ENCODE data around the gene ITPK1.

Gene ITPK1

GRCh38 chr14:93126111-93126510, 10.4 kb upstream of the ITPK1 start:
- WGBS = 94% methylated on average over 9 of the region's 9 CpGs
- H3K9ac ChIP-seq (ENCODE audit: low read depth, low read length) = no peak overlapping the region

GRCh38 chr14:93122826-93123225, 7.1 kb upstream of the ITPK1 start:
- H3K4me1 ChIP-seq (ENCODE audit: insufficient read depth, low read length) = no peaks in the 10 kb centered on the region
- H3K9me3 ChIP-seq (ENCODE audit: insufficient read depth, low read depth, low read length) = no peaks in the 10 kb centered on the region
- H3K27ac ChIP-seq (ENCODE audit: low read depth, low read length) = no peak overlapping the region
- 89% methylated on average over 6 of the region's 6 CpGs for WGBS
- H3K9ac ChIP-seq (ENCODE audit: low read depth, low read length) = no peak overlapping the region
- H3K4me3 ChIP-seq (ENCODE audit: low read length) = no peak overlapping the region
- no peaks in the 10 kb centered on the region for H3K36me3 ChIP-seq (ENCODE audit: insufficient read depth, low read length)
- no peaks in the 10 kb centered on the region for H3K27me3 ChIP-seq (ENCODE audit: insufficient read depth, low read length)

More at GRCh38 chr14:93126111-93126510, 10.4 kb upstream of the ITPK1 start:
- no peaks in the 10 kb centered on the region for H3K9me3 ChIP-seq (ENCODE audit: insufficient read depth, low read depth, low read length)
- no peak overlapping the region for H3K27ac ChIP-seq (ENCODE audit: low read depth, low read length)
- H3K27me3 ChIP-seq (ENCODE audit: insufficient read depth, low read length) = no peaks in the 10 kb centered on the region
- H3K36me3 ChIP-seq (ENCODE audit: insufficient read depth, low read length) = no peaks in the 10 kb centered on the region
- H3K4me3 ChIP-seq (ENCODE audit: low read length) = no peak overlapping the region
- H3K4me1 ChIP-seq (ENCODE audit: insufficient read depth, low read length) = no peaks in the 10 kb centered on the region

GRCh38 chr14:93121030-93121834, 5.5 kb upstream of the ITPK1 start:
- 87% methylated on average over 5 of the region's 5 CpGs for WGBS
- Histone ChIP-seq H3K27me3 (ENCODE audit: insufficient read depth, low read length) (no peaks in the 10 kb centered on the region), H3K9ac (ENCODE audit: low read depth, low read length) (no peak overlapping the region), H3K9me3 (ENCODE audit: insufficient read depth, low read depth, low read length) (no peaks in the 10 kb centered on the region), H3K36me3 (ENCODE audit: insufficient read depth, low read length) (no peaks in the 10 kb centered on the region), H3K4me1 (ENCODE audit: insufficient read depth, low read length) (0 out of 2 replicates have a peak, but pooled peaks cover 5% of the 10 kb centered on the region), H3K27ac (ENCODE audit: low read depth, low read length) (no peak overlapping the region), H3K4me3 (ENCODE audit: low read length) (no peak overlapping the region)

GRCh38 chr14:93120517-93120916, 4.8 kb upstream of the ITPK1 start:
- Histone ChIP-seq H3K4me1 (ENCODE audit: insufficient read depth, low read length) (0 out of 2 replicates have a peak, but pooled peaks cover 5% of the 10 kb centered on the region), H3K9ac (ENCODE audit: low read depth, low read length) (no peak overlapping the region)
- 92% methylated on average over 2 of the region's 4 CpGs for WGBS

GRCh38 chr14:93116676-93117200, 1.0 kb upstream of the ITPK1 start:
- Histone ChIP-seq H3K4me1 (ENCODE audit: insufficient read depth, low read length) (peaks cover 15% of the 10 kb centered on the region; the same call in 1 of the 2 replicates), H3K9ac (ENCODE audit: low read depth, low read length) (peak overlapping the region; percentile 75), H3K4me3 (ENCODE audit: low read length) (peak overlapping the region; percentile 74), H3K27me3 (ENCODE audit: insufficient read depth, low read length) (peaks cover 9% of the 10 kb centered on the region), H3K27ac (ENCODE audit: low read depth, low read length) (peak overlapping the region; percentile 84; the same call in 1 of the 2 replicates), H3K9me3 (ENCODE audit: insufficient read depth, low read depth, low read length) (no peaks in the 10 kb centered on the region), H3K36me3 (ENCODE audit: insufficient read depth, low read length) (no peaks in the 10 kb centered on the region)
- 91% methylated on average over 11 of the region's 11 CpGs for WGBS

More at GRCh38 chr14:93120517-93120916, 4.8 kb upstream of the ITPK1 start:
- Histone ChIP-seq H3K4me3 (ENCODE audit: low read length) (no peak overlapping the region), H3K36me3 (ENCODE audit: insufficient read depth, low read length) (no peaks in the 10 kb centered on the region), H3K27ac (ENCODE audit: low read depth, low read length) (no peak overlapping the region), H3K27me3 (ENCODE audit: insufficient read depth, low read length) (no peaks in the 10 kb centered on the region), H3K9me3 (ENCODE audit: insufficient read depth, low read depth, low read length) (no peaks in the 10 kb centered on the region)

- H3K4me3 ChIP-seq (ENCODE audit: low read length) = peak overlapping the region; percentile 92
- peak overlapping the region; percentile 77 for H3K9ac ChIP-seq (ENCODE audit: low read depth, low read length)
- peaks cover 9% of the 10 kb centered on the region for H3K27me3 ChIP-seq (ENCODE audit: insufficient read depth, low read length)
- no peaks in the 10 kb centered on the region for H3K36me3 ChIP-seq (ENCODE audit: insufficient read depth, low read length)
- H3K27ac ChIP-seq (ENCODE audit: low read depth, low read length) = peak overlapping the region; percentile 89; the same call in 1 of the 2 replicates
- no peaks in the 10 kb centered on the region for H3K9me3 ChIP-seq (ENCODE audit: insufficient read depth, low read depth, low read length)
- peaks cover 20% of the 10 kb centered on the region for H3K4me1 ChIP-seq (ENCODE audit: insufficient read depth, low read length)
- WGBS = under 1% methylated on average over 98 of the region's 99 CpGs
Observed at GRCh38 chr14:93115069-93115820, 480 bp downstream of the ITPK1 start.

- Histone ChIP-seq H3K4me3 (ENCODE audit: low read length) (peak overlapping the region; percentile 92), H3K36me3 (ENCODE audit: insufficient read depth, low read length) (no peaks in the 10 kb centered on the region), H3K27me3 (ENCODE audit: insufficient read depth, low read length) (peaks cover 9% of the 10 kb centered on the region), H3K27ac (ENCODE audit: low read depth, low read length) (peak overlapping the region; percentile 64; the same call in 1 of the 2 replicates), H3K9ac (ENCODE audit: low read depth, low read length) (peak overlapping the region; percentile 77), H3K4me1 (ENCODE audit: insufficient read depth, low read length) (peaks cover 23% of the 10 kb centered on the region), H3K9me3 (ENCODE audit: insufficient read depth, low read depth, low read length) (no peaks in the 10 kb centered on the region)
- WGBS = under 1% methylated on average over 38 of the region's 38 CpGs
Observed at GRCh38 chr14:93114713-93115068, 1.0 kb downstream of the ITPK1 start.

GRCh38 chr14:93114068-93114710, 1.5 kb downstream of the ITPK1 start:
- no peaks in the 10 kb centered on the region for H3K9me3 ChIP-seq (ENCODE audit: insufficient read depth, low read depth, low read length)
- peak overlapping the region; percentile 92 for H3K4me3 ChIP-seq (ENCODE audit: low read length)
- peak overlapping the region; percentile 77 for H3K9ac ChIP-seq (ENCODE audit: low read depth, low read length)
- H3K36me3 ChIP-seq (ENCODE audit: insufficient read depth, low read length) = no peaks in the 10 kb centered on the region
- peaks cover 25% of the 10 kb centered on the region for H3K4me1 ChIP-seq (ENCODE audit: insufficient read depth, low read length)
- 13% methylated on average over 18 of the region's 18 CpGs for WGBS
- H3K27me3 ChIP-seq (ENCODE audit: insufficient read depth, low read length) = peaks cover 9% of the 10 kb centered on the region
- peak overlapping the region; percentile 26; the same call in 1 of the 2 replicates for H3K27ac ChIP-seq (ENCODE audit: low read depth, low read length)

- 36% methylated on average over 8 of the region's 8 CpGs for WGBS
- Histone ChIP-seq H3K27ac (ENCODE audit: low read depth, low read length) (peak overlapping the region; percentile 4; the same call in 1 of the 2 replicates), H3K4me1 (ENCODE audit: insufficient read depth, low read length) (peaks cover 25% of the 10 kb centered on the region), H3K36me3 (ENCODE audit: insufficient read depth, low read length) (no peaks in the 10 kb centered on the region), H3K4me3 (ENCODE audit: low read length) (peak overlapping the region; percentile 92), H3K9me3 (ENCODE audit: insufficient read depth, low read depth, low read length) (no peaks in the 10 kb centered on the region), H3K27me3 (ENCODE audit: insufficient read depth, low read length) (peaks cover 9% of the 10 kb centered on the region), H3K9ac (ENCODE audit: low read depth, low read length) (no peak overlapping the region)
Observed at GRCh38 chr14:93113678-93114067, 2.1 kb downstream of the ITPK1 start.

GRCh38 chr14:93112891-93113677, 2.6 kb downstream of the ITPK1 start:
- Histone ChIP-seq H3K36me3 (ENCODE audit: insufficient read depth, low read length) (no peaks in the 10 kb centered on the region), H3K27me3 (ENCODE audit: insufficient read depth, low read length) (peaks cover 9% of the 10 kb centered on the region), H3K27ac (ENCODE audit: low read depth, low read length) (peak overlapping the region; percentile 4; the same call in 1 of the 2 replicates), H3K9ac (ENCODE audit: low read depth, low read length) (no peak overlapping the region), H3K9me3 (ENCODE audit: insufficient read depth, low read depth, low read length) (no peaks in the 10 kb centered on the region), H3K4me3 (ENCODE audit: low read length) (peak overlapping the region; percentile 92), H3K4me1 (ENCODE audit: insufficient read depth, low read length) (peaks cover 25% of the 10 kb centered on the region)
- WGBS = 31% methylated on average over 15 of the region's 15 CpGs
